Activated CD4-positive, alpha-beta T cell treated with anti-CD3 and anti-CD28 coated beads, Interleukin-2, amount 10 ng/mL, durations not matched to agents 7 days and 5 days (primary cell): ENCODE results near the gene SNX25. TPM values are rescaled to one million over a fixed set of nuclear protein-coding genes. Genes with fewer than 3 reads are reported as not detected.
"Not testable (repeated sequence)": the region's sequence is repeated elsewhere in the genome, so short reads cannot be mapped to it uniquely, and the experiment has no call there.

Experiments used
- CTCF ChIA-PET: fragments of 350-600 bp; sonication (Branson Sonifier 250); formaldehyde crosslinking; loops from one replicate; lab custom pipeline; 2021; ENCODE audit warnings: antibody characterized with exemption; lab: Charles Lee
- POLR2A ChIA-PET: fragments of 350-600 bp; sonication (Branson Sonifier 250); formaldehyde crosslinking; loops from one replicate; lab custom pipeline; 2021; ENCODE audit warnings: antibody characterized with exemption; lab: Charles Lee
- DNase-seq: peaks from one replicate; pipeline ENCODE4 v3.0.0-alpha.2; 2020
- H3K27ac Mint-ChIP-seq: one replicate; pipeline ENCODE4 v1.8.0; 2021; ENCODE audit warnings: mild to moderate bottlenecking, moderate library complexity, mixed read lengths
- H3K27me3 Mint-ChIP-seq: one replicate; pipeline ENCODE4 v1.8.0; 2021; ENCODE audit warnings: mixed read lengths
- H3K36me3 Mint-ChIP-seq: one replicate; pipeline ENCODE4 v1.8.0; 2021; ENCODE audit warnings: low read depth, mixed read lengths
- H3K4me1 Mint-ChIP-seq: one replicate; pipeline ENCODE4 v1.8.0; 2021; ENCODE audit warnings: mixed read lengths
- H3K4me3 Mint-ChIP-seq: one replicate; pipeline ENCODE4 v1.8.0; 2021; ENCODE audit warnings: mild to moderate bottlenecking, moderate library complexity, mixed read lengths
- H3K9me3 Mint-ChIP-seq: one replicate; pipeline ENCODE4 v1.8.0; 2021; ENCODE audit warnings: mixed read lengths
- total RNA-seq, 2 experiments: library from RNA; stranded (reverse); gene quantifications; one replicate each; pipeline ENCODE4 v1.2.3, GENCODE V29; 2021

SNX25 gene
- total RNA-seq, 2 experiments from 2014 or later, result 9.0 to 12.0 TPM

DNA sequence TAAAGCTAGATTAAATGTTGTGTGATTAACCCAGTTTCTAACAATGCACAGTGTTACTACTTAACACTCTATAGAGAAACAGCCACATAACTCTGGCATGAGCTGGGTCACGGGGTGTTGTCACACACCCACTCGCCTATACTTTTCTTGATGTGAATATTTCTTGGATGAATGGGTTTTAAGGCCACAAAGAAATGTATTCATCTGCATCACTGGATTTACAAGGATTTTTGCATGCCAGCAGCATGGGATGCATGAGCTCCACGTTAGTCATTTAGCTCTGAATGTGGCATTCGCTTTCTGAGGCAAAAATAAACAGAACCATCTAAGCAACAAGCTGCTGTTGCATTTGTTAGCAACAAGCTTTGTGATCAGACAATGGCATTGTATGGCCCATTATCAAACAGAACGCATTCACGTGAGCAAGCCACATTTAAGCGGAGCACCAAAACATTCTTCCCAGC is 96.6 kb downstream of the SNX25 start:
- H3K4me1 Mint-ChIP-seq, result peaks cover 9% of the 10 kb centered on the region
- H3K9me3 Mint-ChIP-seq, result no peaks in the 10 kb centered on the region
- CTCF ChIA-PET, result no interaction called here
- H3K4me3 Mint-ChIP-seq, result no peak overlapping the region
- H3K27ac Mint-ChIP-seq, result no peak overlapping the region
- DNase-seq, result no peak
- no peaks in the 10 kb centered on the region for H3K27me3 Mint-ChIP-seq
- H3K36me3 Mint-ChIP-seq, result peaks cover 14% of the 10 kb centered on the region
- POLR2A ChIA-PET, result no interaction called here

DNA sequence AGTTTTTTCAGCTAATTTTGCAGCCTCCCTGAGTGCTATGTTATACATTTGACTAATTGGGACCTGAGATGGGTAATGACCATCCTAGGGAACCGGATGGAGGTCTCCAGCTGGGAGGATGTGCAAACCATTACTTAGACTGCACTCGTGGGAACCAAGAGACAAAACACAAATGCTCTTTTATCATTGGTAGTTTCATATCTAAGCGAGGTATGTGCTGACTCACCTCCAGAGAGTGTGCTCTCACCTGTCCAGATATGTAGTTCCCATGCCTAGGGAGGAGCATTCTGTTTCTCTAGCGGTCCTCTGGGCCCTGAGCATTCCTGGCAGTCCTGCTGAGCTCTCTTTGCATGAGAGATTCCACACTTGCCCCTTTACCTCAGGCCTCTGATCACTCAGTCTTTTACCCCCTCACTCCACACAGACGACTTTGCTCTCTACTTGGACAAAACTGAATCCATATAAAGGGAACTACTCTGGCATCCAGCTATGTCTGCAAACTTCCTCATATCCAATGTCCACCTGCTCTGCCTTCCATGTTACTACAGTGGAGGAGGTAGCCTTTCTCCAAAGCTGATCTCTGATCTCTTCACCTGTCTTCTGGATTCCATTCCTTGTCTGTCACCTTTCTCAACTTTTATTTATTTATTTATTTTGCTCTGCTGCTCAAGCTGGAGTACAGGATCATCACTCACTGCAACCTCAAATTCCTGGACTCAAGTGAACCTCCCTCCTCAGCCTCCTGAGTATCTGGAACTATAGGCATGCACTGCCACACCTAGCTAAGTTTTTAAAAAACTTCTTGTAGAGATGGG is 97.9 kb downstream of the SNX25 start:
- H3K36me3 Mint-ChIP-seq, result peaks cover 20% of the 10 kb centered on the region
- ChIA-PET CTCF (no interaction called here), POLR2A (no interaction called here)
- H3K4me3 Mint-ChIP-seq, result no peak overlapping the region
- no peaks in the 10 kb centered on the region for H3K9me3 Mint-ChIP-seq
- no peak overlapping the region for H3K27ac Mint-ChIP-seq
- no peak for DNase-seq
- peaks cover 9% of the 10 kb centered on the region for H3K4me1 Mint-ChIP-seq
- no peaks in the 10 kb centered on the region for H3K27me3 Mint-ChIP-seq

DNA sequence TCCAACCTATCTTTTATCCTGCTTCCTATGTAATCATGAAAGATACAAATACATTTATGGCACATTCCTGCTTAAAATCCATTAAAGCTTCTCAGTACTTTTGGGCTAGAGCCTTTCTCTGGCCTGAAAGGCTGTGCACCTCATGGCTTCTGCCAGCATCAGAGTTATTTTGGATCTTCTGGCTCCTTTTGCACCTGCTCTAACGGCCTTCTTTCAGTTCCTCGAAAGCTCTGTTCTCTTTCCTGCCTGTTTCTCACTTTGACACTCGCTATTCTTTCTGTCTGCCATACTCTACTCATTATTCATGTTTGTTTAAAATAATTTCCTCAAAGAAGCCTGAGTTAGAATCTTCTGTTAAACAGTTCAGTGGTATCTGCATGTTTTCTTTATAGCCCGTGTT is 100.4 kb downstream of the SNX25 start:
- ChIA-PET CTCF (interaction anchor here (0.6 kb wide), 1 partner anchor 24 kb away, joined by 4 read pairs; no protein-coding TSS in a partner anchor), POLR2A (no interaction called here)
- Mint-ChIP-seq H3K4me1 (peaks cover 9% of the 10 kb centered on the region), H3K27me3 (no peaks in the 10 kb centered on the region), H3K27ac (no peak overlapping the region), H3K9me3 (no peaks in the 10 kb centered on the region), H3K4me3 (no peak overlapping the region), H3K36me3 (peaks cover 33% of the 10 kb centered on the region)
- DNase-seq, result no peak

DNA sequence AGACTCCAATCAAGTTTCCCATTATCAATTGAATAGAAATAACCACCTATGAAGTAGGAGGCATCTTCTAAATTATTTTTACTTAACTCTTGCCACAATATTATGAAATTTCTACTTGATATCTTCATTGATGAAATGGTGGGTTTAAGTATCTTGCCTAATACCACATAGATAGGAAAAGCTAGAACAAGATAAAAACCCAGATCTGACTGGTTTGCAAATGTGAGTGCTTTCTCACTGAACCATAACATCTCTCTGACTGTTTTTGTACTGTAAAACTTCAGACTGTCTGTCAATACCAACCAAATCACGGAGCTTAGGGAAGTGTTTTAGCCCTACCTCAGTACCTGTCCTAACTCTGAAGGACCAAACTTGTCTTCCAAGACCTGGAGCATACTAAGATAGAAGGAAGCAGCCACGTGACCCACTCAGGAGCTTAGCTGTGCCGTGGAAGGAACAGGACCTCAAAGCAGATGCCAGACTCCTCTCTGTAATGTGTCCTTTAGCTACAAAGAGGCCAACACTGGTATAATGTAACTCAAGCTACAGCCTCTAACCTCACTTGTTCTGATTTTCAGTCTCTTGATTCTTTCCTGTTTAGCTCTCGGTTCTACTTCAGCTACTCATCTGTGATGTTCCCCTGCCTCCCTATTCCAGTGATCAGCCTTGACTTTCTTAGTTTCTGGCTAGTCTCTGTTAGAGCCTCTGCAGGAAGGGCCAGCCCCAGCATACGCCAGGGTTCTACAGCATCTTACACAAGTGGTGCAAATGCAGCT is 101.9 kb downstream of the SNX25 start:
- no peaks in the 10 kb centered on the region for H3K27me3 Mint-ChIP-seq
- H3K36me3 Mint-ChIP-seq, result peaks cover 41% of the 10 kb centered on the region
- H3K27ac Mint-ChIP-seq, result no peak overlapping the region
- peaks cover under 1% of the 10 kb centered on the region for H3K9me3 Mint-ChIP-seq
- ChIA-PET POLR2A (no interaction called here), CTCF (no interaction called here)
- H3K4me3 Mint-ChIP-seq, result no peak overlapping the region
- peaks cover 9% of the 10 kb centered on the region for H3K4me1 Mint-ChIP-seq
- no peak for DNase-seq

DNA sequence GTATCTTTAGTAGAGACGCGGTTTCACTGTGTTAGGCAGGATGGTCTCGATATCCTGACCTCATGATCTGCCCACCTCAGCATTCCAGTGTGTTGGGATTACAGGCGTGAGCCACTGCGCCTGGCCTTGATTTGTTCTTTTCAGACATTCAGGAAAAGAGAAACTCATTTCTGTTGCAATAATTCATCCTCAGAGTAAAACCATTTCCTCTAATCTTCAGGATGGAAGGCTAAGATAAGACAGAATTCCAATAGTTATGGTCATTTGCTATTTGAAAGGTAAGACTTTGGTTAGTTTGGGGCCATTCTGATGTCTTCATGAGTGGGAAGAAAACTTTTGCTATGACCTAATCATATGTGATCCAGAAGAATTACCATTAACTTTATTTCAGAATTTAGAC is 103.3 kb downstream of the SNX25 start:
- POLR2A ChIA-PET, result no interaction called here
- DNase-seq, result no peak
- Mint-ChIP-seq H3K27ac (no peak overlapping the region), H3K36me3 (peaks cover 50% of the 10 kb centered on the region), H3K4me1 (peaks cover 7% of the 10 kb centered on the region), H3K27me3 (no peaks in the 10 kb centered on the region), H3K4me3 (no peak overlapping the region), H3K9me3 (peaks cover 2% of the 10 kb centered on the region)
- CTCF ChIA-PET, result no interaction called here

DNA sequence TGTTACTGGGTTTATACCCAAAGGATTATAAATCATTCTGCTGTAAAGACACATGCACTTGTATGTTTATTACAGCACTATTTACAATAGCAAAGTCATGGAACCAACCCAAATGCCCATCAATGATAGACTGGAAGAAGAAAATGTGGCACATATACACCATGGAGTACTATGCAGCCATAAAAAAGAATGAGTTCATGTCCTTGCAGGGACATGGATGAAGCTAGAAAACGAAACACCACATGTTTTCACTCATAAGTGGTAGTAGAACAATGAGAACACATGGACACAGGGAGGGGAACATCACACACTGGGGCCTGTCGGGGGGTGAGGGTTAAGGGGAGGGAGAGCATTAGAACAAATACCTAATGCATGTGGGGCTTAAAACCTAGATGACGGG is 108.1 kb downstream of the SNX25 start:
- Mint-ChIP-seq H3K36me3 (peaks cover 45% of the 10 kb centered on the region), H3K4me1 (peaks cover 12% of the 10 kb centered on the region)
- H3K27me3 Mint-ChIP-seq, H3K27ac Mint-ChIP-seq, CTCF ChIA-PET, POLR2A ChIA-PET, H3K9me3 Mint-ChIP-seq, DNase-seq, H3K4me3 Mint-ChIP-seq: not testable (repeated sequence)

DNA sequence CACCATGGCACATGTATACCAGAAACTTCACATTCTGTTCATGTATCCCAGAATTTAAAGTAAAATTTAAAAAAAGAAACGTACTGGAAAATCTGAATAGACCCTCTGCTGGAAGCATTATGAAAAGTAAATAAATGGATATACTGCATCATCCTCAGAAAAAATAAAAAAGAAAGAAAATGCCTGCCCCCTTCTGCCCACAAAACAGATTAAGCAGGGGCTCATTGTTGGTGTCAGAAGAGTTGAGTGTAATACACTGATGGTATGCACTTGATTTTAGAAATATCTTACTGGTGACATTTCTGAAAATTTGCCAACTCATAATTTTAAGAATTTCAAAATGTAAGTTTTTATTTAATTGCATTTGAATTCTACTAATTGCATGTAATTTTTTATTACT is 108.5 kb downstream of the SNX25 start:
- ChIA-PET POLR2A (no interaction called here), CTCF (no interaction called here)
- H3K27ac Mint-ChIP-seq, result no peak overlapping the region
- H3K4me1 Mint-ChIP-seq, result peaks cover 12% of the 10 kb centered on the region
- peaks cover 2% of the 10 kb centered on the region for H3K9me3 Mint-ChIP-seq
- peaks cover 42% of the 10 kb centered on the region for H3K36me3 Mint-ChIP-seq
- H3K27me3 Mint-ChIP-seq, result no peaks in the 10 kb centered on the region
- DNase-seq, result no peak
- no peak overlapping the region for H3K4me3 Mint-ChIP-seq

DNA sequence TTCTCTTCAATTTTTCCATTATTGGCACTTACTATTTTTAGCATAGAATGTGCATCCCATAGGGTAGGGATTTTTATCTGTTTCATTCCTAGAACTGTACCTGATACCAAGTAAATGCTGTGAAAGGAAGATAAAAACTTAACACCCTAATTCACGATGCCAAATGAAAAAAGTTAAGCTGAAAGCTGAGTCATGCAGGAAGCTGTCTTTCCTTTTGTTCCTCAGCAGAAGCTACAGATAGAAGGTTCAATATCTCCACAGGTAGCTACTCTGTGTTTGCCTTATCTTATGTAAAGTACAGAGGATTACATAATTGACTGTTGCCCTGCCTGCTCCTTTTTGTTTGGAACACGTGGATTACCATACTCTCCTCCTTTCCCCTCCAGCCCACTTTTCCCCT is 109.3 kb downstream of the SNX25 start:
- DNase-seq, result no peak
- peak overlapping the region; percentile 61 for H3K27ac Mint-ChIP-seq
- H3K36me3 Mint-ChIP-seq, result peaks cover 36% of the 10 kb centered on the region
- CTCF ChIA-PET, result interaction anchor here (0.6 kb wide), 2 partner anchors 71 to 777 kb away, joined by 3 to 4 read pairs; no protein-coding TSS in a partner anchor
- peaks cover 2% of the 10 kb centered on the region for H3K9me3 Mint-ChIP-seq
- no peak overlapping the region for H3K4me3 Mint-ChIP-seq
- no peaks in the 10 kb centered on the region for H3K27me3 Mint-ChIP-seq
- POLR2A ChIA-PET, result no interaction called here
- peaks cover 12% of the 10 kb centered on the region for H3K4me1 Mint-ChIP-seq

DNA sequence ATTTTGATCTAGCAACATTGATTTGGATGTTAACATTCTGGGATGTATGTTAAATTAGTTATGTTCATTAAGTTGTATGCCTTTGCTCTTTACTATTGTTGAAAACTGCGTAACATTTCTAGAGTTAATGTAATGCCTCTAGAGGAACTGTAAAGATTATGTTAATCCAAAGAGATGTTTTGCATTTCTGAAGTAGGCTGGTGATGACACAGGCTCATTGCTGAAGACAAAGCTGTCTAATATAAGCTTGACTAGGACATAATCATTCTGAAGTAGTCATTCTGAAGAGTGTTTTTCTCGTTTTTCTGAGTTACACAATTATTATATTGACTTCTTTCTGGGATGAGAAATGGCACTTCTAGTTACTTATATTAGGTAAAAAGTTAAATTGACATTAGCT is 113.4 kb downstream of the SNX25 start:
- POLR2A ChIA-PET, result no interaction called here
- CTCF ChIA-PET, result interaction anchor here (0.6 kb wide), 1 partner anchor 42 kb away, joined by 3 read pairs; no protein-coding TSS in a partner anchor
- H3K27ac Mint-ChIP-seq, result no peak overlapping the region
- peaks cover 11% of the 10 kb centered on the region for H3K36me3 Mint-ChIP-seq
- H3K9me3 Mint-ChIP-seq, result no peaks in the 10 kb centered on the region
- DNase-seq, result no peak
- H3K4me1 Mint-ChIP-seq, result peaks cover 10% of the 10 kb centered on the region
- H3K4me3 Mint-ChIP-seq, result no peak overlapping the region
- no peaks in the 10 kb centered on the region for H3K27me3 Mint-ChIP-seq

DNA sequence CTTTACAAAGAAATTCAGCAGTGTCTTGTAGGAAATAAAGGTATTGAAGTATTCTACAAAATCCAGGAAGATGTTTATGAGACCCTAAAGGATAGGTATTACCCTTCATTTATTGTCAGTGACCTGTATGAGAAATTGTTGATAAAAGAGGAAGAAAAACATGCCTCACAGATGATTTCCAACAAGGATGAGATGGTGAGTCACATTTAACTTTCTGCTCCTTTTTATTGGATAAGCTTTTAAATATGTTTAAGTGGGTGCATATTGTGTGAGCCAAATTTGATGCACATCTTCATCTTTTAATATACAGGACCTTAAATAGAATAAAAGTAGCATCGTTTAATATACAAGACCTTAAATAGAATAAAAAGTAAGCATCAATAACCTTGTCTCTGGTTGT is 114.2 kb downstream of the SNX25 start:
- Mint-ChIP-seq H3K4me3 (no peak overlapping the region), H3K27me3 (no peaks in the 10 kb centered on the region), H3K36me3 (peaks cover 11% of the 10 kb centered on the region), H3K4me1 (peaks cover 6% of the 10 kb centered on the region), H3K27ac (no peak overlapping the region), H3K9me3 (peaks cover 2% of the 10 kb centered on the region)
- no peak for DNase-seq
- ChIA-PET CTCF (no interaction called here), POLR2A (no interaction called here)

DNA sequence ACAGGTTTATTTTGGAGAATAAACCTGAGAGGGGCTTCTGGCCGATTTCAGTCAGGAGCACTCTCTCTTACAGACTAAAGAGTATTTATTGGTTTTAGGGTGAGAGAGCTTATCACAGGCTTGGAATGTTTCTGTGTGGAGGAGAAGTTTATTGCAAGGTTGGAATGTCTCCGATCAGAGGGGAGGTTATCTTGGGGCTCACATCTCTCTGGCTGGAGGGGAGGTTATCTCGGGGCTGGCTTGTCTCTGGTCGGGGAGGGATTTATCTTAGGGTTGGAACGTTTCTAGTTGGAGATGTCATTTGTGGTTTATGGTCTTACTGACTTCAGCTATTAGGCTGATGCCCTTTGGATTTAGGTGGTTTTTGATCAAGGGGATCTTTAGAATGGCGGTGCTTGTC is 115.0 kb downstream of the SNX25 start:
- H3K9me3 Mint-ChIP-seq, H3K4me1 Mint-ChIP-seq, H3K27me3 Mint-ChIP-seq, H3K4me3 Mint-ChIP-seq, CTCF ChIA-PET, DNase-seq, POLR2A ChIA-PET, H3K27ac Mint-ChIP-seq: not testable (repeated sequence)
- H3K36me3 Mint-ChIP-seq, result peaks cover 10% of the 10 kb centered on the region

DNA sequence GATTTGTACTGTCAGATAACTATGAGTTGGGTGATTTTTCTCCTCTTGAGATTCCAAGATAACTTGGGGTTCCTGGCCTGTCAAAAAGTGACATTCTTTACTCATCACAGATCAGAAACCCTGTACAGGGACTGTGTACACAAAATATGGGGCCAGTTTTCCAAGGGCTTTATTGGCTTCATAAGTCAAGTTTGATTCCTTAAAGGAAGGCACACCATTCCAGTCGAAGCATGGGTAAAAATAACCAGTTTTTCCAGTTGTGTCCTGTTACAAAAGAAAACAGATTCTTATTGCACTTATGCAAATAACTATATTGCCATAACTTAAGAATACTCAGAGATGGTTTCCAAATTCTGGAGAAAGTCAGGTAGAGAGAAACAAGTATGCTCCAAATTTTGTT is 116.3 kb downstream of the SNX25 start:
- H3K27me3 Mint-ChIP-seq, H3K36me3 Mint-ChIP-seq, H3K4me1 Mint-ChIP-seq, DNase-seq, POLR2A ChIA-PET, CTCF ChIA-PET, H3K27ac Mint-ChIP-seq, H3K4me3 Mint-ChIP-seq, H3K9me3 Mint-ChIP-seq: not testable (repeated sequence)

DNA sequence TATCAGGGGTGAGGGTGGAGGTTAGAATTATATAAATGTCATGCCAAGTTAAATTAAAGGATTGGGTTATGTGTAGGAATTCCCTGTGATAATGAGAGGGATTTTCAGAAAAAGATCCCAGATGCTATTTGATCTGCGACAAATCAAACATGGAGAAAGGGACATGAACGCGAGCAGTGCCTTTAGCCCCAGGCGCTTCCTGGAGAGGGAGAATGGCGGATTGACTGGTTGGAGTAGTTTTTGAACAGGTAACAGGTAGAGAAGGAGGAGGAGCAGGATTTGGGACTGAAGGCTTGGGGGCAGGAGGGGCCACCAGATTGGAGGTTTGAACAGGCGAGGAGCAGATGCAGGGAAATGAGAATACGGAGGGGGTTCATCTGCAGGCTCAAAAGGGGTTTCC is 119.2 kb downstream of the SNX25 start:
- no peaks in the 10 kb centered on the region for H3K4me1 Mint-ChIP-seq
- no peak for DNase-seq
- H3K36me3 Mint-ChIP-seq, result peaks cover 5% of the 10 kb centered on the region
- H3K27ac Mint-ChIP-seq, result no peak overlapping the region
- CTCF ChIA-PET, result interaction anchor here (0.7 to 1.1 kb wide), 2 partner anchors 14 to 87 kb away, joined by 3 to 4 read pairs; no protein-coding TSS in a partner anchor
- POLR2A ChIA-PET, result no interaction called here
- H3K4me3 Mint-ChIP-seq, result no peak overlapping the region
- H3K9me3 Mint-ChIP-seq, result peaks cover 9% of the 10 kb centered on the region
- H3K27me3 Mint-ChIP-seq, result no peaks in the 10 kb centered on the region
